Stimulated activated CD4-positive, alpha-beta T cell treated with anti-CD3 and anti-CD28 coated beads, Interleukin-12 subunit alpha, Interleukin-12 subunit beta, amount 100 ng/mL, for 24 hours (primary cell): ENCODE data around the gene ERC1.
"Not testable (repeated sequence)": the region's sequence is repeated elsewhere in the genome, so short reads cannot be mapped to it uniquely, and the experiment has no call there.

Source experiments
- DNase-seq, 2 experiments: peaks; one replicate each; pipeline ENCODE4 v3.0.0-alpha.2; 2020; ENCODE audit warnings: low read depth in 2 of 2

ERC1 gene

DNA sequence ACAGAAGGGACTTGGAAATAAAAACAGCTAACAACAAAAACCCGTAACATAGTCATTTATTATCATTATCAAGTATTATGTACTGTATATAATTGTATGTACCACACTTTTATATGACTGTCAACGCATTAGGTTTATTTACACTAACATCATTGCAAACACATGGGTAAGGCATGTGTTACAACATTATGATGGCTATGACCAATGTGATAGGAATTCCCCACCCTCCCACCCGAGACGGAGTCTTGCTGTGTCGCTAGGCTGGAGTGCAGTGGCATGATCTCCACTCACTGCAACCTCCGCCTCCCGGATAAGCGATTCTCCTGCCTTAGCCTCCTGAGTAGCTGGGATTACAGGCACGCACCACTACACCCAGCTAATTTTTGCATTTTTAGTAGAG, 82.6 kb downstream of the ERC1 start:
- DNase-seq, result no peak

DNA sequence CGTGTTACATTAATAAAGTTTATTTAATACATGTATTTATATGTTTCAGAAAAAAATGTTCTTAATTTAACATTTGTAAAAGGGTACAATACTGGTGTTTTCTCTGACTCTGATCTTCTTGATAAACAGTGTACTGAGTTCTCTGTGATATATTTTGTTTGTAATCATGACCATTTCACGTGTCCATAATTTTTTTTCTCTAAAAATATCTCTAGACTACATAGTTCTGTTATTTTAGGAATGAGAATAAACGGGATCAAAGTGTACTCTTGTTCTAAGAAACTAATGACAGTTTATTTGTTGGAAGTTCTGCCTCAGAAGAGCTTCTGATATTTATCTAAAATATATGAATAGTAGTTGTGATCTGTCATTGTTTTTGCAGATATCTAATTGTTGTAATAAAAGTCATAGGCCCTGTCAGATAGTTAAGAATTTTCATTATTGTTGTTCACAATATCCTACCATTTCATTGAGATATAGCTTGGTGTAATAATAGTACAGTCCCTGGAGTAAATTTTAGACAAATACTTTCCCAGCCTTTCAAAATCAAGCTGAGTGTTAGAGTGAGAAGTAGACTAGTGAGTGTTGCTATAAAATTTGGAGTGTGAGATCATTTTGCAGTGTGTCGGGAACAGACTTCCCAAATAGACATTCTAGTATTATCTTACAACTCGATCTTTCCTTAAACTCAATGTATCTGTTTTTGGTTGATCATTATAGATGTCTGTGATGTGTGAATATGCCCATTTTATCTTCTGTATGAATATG, 86.2 kb downstream of the ERC1 start:
- no peak for DNase-seq

DNA sequence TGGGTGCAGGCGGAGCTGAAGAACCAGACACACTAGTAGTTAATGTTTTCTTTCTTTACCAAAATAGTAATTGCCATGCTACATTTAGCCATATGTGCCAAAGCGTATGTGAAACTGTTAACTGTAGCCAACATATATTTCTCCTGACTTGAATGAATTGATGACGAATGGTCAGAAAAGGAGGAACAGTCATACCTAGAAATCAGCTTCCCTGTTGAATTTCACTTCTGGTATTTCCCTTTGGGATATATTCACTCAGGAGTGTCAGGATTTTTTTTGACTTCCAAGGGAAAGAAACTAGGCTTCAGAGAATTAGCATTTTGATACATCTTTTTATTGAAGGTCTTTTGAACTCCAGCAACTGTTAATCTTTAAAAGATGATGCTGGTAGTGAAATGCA, 87.0 kb downstream of the ERC1 start:
- DNase-seq, result no peak

DNA sequence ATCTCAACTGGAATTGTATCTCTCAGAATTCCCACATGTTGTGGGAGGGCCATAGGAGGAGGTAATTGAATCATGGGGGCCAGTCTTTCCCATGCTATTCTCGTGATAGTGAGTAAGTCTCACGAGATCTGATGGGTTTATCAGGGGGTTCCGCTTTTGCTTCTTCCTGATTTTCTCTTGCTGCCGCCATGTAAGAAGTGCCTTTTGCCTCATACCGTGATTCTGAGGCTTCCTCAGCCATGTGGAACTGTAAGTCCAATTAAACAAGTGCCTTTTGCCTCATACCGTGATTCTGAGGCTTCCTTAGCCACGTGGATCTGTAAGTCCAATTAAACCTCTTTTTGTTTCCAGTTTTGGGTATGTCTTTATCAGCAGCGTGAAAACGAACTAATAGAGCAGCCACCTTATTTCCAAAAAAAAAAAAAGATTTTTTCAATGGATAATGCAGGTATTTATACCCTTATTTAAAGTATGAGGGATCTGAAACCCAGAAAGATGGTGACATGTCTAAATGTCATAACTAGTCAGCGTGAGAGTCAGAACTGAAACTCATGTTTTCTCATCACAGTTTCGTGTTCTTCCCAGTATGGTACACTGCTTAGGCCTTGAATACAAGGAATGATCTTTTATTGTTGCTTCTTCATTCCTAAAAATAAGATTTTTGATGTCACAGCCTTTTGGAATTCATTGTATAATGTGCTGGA, 89.6 kb downstream of the ERC1 start:
- DNase-seq, result no peak

DNA sequence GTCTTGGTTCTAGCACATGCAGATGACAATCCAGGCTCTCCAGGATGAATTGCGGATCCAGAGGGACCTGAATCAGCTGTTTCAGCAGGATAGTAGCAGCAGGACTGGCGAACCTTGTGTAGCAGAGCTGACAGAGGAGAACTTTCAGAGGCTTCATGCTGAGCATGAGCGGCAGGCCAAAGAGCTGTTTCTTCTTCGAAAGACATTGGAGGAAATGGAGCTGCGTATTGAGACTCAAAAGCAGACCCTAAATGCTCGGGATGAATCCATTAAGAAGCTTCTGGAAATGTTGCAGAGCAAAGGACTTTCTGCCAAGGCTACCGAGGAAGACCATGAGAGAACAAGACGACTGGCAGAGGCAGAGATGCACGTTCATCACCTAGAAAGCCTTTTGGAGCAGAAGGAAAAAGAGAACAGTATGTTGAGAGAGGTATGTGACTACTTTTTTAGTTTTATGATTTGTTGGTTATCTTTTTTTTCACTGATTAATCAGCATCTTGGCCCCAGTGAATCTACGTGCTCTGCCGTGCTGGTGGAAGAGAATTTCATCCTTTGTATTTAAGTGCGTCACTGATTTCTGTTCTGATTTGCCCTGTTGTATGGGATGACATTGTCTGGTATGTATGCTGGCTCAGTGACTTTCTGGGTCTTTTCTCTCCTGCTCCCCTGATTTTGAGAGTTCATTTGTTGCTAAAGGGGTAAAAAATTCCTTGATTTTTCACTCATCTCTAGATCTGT, 92.3 kb downstream of the ERC1 start:
- DNase-seq, result no peak

DNA sequence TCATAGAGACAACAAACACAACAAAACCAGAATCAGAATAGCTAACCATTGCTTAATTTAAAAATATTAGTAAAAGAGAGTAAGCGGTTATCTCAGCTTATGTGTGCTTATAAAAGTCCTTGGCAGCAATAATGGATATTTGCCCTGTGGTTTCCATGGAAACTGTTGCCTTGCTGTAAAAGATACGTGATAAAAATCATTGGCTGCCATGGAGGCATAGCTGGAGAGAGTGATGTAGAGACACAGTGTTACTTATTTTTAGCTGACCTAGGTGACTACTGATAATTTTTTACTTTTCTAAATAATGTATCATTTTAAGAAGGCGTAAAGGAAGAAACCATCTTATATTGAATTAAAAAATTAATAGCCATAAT, 92.9 kb downstream of the ERC1 start:
- no peak for DNase-seq

DNA sequence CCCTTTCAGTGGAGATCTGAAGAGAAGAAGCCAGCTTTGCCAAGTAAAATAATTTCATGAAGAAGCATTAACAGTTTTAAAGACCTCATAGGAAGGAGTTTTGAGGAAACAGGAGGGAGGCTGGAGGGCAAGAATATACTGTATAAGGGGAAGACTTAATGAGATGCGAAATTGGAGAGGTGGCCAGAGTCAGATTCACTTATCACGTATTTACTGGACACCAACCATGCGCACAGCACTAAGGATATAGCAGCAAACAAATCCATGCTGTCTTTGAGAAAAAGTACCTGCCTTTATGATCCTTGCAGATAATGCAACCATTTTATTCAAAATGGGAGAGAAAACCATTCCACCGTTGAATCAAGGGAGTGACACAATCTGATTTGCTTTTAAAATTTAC, 100.3 kb downstream of the ERC1 start:
- DNase-seq, result no peak

DNA sequence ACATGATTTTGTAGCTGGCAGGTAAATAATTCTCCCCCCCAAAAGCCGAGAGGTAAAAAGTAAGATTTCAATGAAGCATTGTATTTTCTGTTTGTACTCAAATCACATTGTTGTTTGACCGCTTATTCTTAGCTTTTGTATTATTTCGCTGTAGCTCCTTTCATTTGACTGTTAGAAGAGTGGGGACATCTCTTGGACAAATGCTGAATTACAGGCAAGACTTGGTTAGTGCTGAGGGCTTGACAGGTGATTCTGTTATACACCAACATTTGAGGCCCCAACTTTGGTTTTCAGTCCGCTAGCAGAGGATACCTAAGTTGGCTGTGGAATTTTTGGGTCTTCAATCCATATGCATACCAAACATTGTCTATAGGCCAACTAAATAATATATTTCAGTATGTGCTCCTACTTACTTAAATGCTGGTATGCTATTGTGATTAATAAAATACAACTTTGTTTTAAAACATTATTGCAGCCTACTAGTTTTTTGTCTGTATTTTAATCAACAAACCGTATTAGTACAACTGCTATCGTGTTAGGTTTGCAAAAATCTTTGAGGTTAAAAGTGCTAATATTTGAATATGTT, 102.2 kb downstream of the ERC1 start:
- no peak for DNase-seq

DNA sequence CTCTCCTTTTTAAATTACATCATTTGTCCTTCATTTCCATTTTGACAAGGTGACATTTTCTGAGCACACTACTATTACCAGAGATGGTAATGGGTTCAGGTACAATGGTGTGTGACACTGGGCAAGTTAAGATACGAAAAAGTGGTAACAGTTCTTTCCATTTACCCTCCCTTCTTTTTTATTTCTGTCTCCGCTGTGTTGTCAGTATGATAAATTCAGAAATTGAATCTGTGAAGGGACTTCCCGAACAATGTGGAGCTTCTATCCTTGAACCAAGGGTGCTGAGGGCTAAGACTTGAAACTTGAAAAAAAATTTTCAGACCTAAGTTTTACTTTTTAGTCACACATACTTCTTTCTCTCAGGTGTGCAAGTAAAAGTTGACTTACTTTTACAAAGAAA, 103.7 kb downstream of the ERC1 start:
- no peak for DNase-seq

DNA sequence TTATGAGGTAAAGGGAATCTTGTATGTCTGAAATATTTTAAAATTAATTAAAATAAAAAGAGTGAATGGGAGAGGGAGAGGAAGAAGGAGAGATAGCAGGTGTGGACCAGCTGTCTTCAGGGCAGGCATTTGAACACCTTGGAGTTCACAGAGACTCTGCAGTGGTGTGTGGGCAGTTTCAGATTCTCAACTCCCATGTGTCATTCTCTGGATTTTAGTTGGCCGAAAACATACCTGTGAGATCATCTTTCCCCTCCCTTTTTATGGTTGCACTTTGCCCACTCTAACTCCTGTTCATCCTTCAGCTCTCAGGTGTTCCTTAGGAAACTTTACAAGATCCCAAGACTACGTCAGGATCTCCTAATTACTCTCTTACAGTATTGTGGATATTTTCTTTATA, 108.1 kb downstream of the ERC1 start:
- peak in 1 of 2 experiments; percentile 13 for DNase-seq

DNA sequence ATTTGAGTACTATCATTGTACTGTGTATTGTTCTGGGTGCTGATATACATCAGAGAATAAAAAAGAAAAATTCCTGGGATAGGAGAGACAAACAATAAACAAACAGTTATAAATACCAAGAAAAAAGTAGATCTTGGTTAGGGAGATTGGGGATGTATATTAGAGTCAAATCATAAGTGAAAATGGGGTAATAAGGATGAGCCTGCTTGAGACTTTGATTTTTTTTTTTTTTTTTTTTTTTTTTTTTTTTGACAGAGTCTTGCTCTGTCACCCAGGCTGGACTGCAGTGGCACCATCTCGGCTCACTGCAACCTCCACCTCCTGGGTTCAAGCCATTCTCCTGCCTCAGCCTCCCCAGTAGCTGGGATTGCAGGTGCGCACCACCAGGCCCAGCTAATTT, 108.6 kb downstream of the ERC1 start:
- not testable (repeated sequence) for DNase-seq

DNA sequence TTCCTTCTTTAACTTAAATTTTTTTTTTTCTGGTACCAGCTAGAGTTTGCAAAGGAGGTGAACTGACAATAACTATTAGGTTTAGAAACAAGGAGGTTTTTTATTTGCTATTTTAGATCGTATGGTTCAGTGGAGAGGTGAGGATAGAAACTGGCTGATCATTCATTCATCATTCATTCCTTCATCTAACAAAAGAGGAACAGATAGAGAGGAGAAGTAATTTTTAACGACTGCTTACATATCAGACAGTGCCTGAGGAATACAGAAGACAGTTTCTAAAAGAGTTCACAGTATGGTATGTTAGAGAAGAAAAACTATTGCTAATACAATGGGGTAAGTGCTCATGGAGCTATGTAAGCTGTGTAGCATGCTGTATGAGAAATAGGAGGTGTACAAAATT, 111.1 kb downstream of the ERC1 start:
- DNase-seq, result no peak

DNA sequence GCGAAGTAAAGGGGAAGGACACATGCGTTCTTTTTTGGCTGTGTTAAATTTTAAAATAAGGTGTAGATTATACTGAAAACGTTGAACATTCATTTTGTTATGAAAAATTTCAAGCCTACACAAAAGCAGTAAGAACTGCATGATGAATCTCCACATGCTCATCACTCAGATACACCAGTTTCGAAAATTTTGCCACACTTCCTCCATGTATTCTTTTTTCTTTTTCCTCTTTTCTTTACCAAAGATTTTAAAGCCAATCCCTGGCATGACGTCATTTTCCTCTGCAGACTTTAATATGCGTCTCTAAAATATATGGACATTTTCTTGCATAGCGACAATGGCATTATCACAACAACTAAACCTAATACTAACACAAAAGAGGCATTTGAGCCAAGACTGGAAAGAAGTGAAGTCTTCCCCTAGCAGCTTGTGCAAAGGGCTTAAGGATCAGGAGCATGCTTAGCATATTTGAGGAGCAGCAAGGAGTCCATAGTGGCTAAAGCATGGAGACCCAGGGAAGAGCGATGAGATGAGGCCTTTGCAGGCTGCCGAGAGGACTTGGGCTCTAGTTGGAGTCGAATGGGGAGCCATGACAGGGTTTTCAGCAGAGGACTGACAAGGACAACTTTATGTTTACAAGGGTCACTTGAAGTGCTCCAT, 111.9 kb downstream of the ERC1 start:
- DNase-seq, result no peak

DNA sequence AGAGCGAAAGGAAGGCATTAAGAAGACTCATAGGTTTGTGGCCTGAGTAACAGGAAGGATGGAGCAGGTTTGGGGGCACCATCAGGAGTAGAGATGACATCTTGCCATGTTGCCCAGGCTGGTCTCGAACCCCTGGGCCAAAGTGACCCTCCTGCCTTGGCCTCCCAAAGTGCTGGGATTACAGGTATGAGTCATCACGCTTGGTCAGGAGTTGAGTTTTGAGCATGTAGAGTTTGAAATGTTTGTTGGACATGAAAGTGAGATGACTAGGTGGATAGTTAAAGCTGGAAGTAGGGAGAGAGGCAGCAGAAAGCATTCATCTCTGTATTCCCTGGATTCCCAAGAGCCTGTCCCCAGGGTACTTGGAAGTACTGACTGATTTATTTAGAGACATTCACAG, 112.6 kb downstream of the ERC1 start:
- no peak for DNase-seq

DNA sequence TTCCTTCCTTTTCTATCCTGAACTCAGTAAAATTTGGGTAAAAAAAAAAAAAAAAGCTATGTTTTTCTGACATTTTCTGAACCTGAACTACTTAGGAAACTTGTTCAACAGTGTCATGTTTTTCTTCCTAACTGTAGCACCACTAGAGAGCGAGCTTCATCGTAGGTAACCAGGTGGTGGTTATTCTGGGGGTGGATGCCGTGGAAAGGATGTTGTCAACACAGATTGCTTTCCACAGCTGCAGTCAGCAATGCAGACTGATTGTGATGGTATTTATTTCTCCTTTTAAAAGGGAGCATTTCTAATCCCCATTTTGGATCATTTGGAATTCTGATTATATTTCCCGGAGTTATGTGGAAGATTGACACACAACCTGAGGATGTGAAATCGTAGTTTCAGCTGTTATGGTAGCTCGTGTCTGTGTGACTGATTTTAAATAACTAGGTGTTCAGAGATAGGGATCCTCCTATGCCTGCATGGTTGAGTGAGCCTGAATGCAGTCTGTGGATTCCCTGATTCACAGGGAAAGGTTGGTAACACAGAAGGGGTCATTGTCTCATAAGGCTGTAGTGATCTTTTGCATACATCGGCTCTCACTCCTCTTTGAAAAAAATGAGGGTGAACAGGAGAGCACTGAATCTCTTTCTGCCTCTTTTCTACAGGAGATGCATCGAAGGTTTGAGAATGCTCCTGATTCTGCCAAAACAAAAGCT, 113.2 kb downstream of the ERC1 start:
- no peak for DNase-seq

DNA sequence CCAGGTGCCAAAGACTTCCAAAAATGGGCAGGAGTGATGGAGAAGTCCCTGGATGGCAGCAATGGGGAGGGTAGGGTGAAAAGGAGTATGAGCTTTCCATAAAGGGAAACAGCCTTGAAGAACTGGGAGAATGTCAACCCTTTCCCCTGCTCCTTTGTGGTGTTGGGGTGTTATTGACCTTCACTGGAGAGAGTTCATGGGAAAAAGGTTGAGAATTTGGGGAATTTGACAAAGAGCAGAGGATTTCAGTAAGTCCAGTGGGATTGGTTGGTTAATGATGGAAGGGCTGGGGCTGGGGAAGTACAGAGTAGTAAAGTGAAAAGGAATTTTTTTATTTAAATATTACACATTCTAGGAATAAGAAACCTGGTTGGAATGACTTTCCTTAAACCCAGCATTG, 116.6 kb downstream of the ERC1 start:
- no peak for DNase-seq

DNA sequence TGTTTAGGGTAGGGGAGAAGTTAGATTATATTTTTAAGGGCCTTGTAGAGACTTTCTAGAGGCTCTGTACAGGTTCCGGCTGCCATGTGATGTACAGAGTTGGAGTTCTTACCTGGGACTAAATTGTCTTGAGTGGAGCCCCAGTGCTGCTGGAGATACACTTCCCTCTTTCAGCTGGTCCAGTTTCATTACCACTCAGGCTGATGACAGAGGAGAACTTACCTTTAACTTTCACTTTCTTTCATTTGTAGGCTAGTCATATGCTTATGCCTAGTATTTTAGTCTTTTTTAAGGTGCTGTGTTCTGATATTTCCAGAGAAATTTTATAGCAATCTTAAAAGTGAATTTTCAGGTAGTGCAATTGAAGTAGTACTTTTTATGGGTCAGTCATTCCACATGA, 117.3 kb downstream of the ERC1 start:
- DNase-seq, result no peak

DNA sequence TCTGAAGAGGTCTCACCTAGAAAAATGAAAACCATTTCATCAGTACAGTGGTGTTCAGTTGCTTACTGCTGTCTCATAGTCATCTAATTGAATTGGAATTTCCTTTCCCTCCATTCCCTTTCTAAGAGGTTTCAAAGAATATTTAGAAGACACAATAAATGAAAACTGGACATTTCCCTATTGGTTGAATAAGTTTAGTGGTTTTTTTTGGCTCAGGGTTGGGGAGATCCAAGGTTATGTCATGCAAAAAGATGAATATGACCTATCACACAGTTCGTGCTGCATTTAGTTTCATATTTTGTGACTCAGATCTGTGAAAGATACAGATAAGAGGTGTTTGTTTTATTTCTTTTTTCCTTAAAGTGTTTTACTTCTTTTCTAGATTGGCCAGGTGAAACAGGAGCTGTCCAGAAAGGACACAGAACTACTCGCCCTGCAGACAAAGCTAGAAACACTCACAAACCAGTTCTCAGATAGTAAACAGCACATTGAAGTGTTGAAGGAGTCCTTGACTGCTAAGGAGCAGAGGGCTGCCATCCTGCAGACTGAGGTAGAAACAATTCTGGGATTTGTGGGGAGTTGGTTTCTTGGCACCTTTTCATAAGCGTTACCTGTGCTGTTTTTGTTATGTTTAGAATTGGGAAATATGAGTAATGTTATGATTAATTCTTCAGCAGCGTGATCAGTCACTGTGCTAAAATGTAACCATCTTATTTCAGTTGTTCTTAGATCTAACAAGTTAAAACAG, 124.6 kb downstream of the ERC1 start:
- no peak for DNase-seq

DNA sequence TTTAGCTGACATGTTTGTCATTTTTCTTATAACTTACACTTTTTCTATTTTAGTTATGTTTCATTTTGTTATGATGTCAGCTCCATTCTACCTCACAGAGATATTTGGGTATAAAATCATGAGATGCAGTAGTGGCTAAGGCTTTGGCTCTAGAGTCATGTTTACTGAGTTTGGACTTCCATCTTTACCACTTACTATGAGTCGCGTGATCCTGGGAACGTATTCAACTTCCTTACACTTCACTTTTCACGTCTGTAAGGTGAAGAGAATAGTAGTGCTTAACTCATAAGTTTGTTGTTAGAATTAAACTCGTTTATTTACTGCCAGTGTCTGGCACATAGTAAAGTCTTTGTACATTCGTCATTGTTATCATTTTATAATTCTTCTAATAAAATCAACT, 126.3 kb downstream of the ERC1 start:
- DNase-seq, result no peak

DNA sequence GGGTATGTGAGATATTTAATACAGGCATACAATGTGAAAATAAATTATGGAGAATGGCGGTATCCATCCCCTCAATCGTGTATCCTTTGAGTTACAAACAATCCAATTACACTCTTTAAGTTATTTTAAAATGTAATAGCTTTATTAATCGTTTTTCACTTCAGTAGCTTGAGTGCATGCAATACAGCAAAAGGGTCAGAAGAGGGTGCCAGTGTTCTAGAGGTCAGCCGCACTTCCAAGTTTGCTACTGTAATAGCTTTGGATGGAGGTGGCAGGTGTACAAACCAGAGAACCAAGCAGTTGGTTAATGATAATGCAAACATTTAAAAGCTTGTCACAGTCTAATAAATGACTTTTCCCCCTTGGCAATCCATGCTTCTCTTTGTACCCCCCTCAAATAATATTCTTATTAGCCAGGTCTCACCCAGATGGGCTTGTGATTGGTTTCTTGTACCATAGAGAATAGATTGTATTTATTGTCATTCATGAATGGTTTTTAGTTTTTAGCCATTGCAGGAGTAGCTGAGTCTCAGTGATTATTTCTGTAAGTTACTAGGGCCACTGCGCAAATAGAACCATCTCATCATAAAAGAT, 127.0 kb downstream of the ERC1 start:
- DNase-seq, result peak; percentile 35 to 56
